GM18951 (cell line): Measurements from ENCODE around the gene SCN7A.

Experiments
- POLR2A ChIP-seq: IDR thresholded peaks from 4 replicates; pipeline ENCODE4 v1.6.1; 2011; ENCODE audit warnings: mild to moderate bottlenecking; ENCODE audit not compliant: insufficient read length, insufficient read depth; ENCODE audit errors: extremely low read depth
- in situ Hi-C: fragments of 300-500 bp; cut with MboI; formaldehyde crosslinking; loops from one replicate; pipeline ENCODE4 v1.12.0; 2022; ENCODE audit warnings: low sequenced_read_pairs, mixed read lengths, inconsistent platforms; ENCODE audit not compliant: unreplicated experiment

SCN7A gene

DNA sequence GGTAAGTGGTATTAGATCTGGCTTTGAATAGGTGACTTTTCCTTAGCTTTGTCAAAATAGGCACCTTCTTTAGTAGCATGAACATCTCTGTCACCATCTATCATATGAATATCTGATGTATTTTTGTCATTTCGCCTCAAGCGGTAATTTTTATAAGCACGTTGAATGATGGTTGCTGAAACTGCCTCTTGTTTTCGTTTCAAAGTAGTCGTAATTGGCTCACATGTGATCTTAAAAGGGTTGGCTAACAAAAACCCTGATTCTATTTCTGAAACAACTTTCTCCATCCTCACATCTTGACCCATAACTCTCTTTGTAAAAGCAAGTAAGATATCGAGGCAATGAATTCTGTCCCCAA is 88.5 kb downstream of the SCN7A start:
- in situ Hi-C loops = no loop called here
- no peak for TF ChIP-seq POLR2A

DNA sequence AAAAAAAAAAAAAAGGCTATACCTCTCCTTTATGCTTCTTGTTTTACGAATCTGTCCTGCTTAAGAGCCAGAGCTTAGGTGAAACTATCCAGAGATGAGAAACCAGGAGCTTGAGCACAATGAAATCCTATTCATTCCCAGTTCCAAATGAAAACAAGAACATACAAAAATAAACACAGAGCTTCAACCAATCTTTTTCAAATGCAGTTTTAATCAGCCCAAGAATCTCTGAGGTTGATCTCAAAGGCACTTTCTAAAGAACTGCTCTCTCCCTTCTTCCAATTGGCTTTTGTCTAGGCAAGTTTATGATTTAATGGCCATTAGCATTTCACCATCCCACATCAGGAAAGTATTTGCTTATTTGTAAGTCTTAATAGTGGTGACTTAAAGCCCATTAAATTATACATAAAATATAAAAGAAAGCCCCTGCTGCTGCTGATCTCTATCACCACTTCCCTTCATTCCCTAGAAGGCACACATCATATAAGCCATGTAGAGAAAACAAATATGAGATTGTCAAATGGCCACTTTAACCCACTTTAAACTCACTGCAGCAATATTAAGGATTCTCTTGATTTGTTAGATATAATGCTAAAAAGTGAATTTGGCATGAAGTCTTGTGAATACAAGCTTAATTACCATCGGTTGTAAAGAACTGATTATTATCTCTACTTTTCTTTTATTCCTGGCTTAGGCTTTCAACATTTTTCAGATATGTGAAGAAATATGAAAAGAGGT is 89.0 kb downstream of the SCN7A start:
- in situ Hi-C loops = no loop called here
- TF ChIP-seq POLR2A = no peak

DNA sequence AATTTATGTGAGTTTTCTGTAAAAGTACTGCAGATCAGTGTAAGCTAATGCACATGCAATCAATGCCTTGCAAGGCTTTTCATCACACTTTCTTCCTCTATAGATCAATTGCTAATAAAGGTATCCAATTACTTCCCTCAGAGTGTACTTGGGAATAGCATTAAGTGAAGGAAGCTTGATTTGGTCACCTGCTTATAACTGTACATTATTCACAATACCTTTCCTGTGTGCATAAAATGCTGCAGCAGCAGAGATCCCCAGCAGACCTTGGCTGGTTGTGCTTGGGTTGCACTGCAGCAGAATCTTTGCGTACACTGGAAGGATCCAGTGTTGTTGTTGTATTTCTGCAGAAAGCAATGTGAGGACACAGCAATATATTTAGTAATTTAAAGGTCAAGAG is 99.8 kb downstream of the SCN7A start:
- no peak for TF ChIP-seq POLR2A
- in situ Hi-C loops = no loop called here

DNA sequence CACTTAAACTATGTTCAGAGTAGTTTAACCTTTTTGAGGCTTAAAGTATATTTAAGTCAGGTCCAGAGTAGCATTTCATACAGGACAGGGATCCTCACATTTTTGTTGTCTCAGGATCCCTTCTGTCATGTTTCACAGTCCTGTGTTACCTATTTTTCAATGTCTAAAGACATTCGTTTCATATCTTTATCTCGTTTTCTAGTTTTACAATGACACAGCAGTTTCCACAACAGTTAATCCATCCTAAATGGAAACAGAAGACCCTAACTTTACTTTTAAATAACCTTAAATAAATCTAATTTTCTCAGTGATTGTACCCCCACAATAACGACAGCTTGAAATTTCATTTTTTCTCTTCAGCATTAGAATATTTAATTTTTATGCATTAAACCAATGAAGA is 101.0 kb downstream of the SCN7A start:
- in situ Hi-C loops = no loop called here
- no peak for TF ChIP-seq POLR2A

DNA sequence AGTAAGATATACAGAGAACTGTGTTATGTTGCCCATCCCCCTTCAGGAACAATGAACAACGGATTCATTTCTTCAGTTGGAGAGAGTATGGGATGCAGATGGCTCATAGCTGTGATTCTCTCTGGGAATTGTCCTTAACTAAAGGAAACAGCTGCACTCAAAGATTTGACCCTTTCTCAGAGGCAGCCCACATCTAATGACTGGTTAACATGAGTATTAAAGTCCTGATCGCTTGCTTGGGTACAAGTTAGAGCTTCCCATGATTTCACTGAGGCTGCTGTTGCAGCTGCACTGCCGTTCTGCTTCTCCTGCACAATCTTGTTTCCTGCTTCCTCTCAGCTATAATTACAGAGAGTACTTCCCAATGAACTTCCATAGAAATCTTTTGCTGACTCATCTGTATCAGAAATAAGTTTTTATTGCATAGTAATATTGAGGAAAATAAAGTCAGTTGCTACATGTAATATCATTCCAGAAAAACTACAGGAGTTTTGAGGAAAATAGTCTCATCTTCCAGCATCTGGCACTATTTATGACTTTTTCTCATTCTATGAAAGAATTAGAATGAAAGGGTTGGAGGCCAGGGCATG is 105.5 kb downstream of the SCN7A start:
- in situ Hi-C loops = no loop called here
- no peak for TF ChIP-seq POLR2A

DNA sequence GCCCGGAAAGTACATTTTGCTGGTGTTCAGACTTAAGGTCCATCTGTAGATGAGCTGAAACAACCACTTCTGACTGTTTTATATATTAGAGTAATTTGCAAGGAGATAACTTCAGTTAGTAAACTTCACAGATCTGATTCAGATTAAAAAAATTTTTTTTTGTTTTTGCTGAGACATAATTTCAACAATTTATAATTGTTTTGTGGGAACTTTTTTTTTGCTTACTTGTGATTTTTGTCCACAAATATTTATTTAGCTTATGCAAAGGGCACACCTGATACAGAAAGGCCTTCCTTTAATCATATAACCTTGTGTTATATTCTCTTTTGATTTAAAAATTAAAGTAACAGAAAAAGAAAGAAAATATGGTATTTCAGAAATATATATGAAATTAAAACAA is 108.7 kb downstream of the SCN7A start:
- no peak for TF ChIP-seq POLR2A
- in situ Hi-C loops = no loop called here

DNA sequence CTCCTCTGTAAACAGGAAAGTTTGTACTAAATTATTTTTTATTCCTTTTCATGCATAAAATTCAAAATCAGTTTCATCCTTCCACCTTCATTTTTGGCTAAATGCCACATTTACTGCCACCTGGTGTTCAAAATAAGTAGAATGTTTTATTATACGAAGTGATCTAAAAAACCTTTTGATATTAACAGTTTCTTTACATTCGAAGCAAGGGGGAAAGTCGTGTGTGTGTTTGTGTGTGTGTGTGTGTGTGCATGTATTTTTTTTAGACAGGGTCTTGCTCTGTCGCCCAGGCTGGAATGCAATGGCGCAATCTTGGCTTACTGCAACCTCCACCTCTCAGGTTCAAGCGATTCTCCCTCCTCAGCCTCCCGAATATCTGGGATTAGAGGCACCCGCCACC is 109.3 kb downstream of the SCN7A start:
- no peak for TF ChIP-seq POLR2A
- in situ Hi-C loops = no loop called here

DNA sequence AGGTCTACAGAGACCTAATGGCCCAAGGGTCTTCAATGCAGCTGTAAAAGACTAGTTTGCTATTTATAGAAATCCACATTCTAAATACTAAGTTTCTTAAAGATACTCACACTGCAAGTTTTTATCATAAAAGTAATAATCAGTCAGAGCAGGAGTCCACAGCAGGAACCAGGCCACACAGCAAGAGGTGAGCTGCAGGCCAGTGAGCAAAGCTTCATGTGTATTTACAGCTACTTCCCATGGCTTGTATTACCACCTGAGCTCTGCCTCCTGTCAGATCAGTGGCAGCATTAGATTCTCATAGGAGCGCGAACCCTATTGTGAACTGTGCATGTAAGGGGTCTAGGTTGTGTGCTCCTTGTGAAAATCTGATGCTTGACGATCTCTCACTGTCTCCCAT is 111.6 kb downstream of the SCN7A start:
- in situ Hi-C loops = no loop called here
- TF ChIP-seq POLR2A = no peak

DNA sequence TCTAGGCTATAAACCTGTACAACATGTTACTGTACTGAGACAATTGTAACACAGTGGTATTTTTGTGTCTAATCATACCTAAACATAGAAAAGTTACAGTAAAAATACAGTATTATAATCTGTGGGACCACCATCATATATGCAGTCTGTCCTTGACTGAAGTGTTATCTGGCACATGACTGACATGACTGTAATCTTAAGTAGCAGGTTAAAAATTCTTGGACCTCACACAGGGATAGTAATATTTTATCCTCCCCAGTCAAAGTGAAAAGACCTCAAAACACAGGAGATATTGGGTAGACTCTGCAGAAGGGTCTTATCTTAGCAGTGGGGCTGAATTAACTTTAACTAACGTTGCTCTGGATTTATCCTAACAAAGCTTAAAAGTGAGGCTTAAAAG is 113.4 kb downstream of the SCN7A start:
- in situ Hi-C loops = no loop called here
- TF ChIP-seq POLR2A = no peak

DNA sequence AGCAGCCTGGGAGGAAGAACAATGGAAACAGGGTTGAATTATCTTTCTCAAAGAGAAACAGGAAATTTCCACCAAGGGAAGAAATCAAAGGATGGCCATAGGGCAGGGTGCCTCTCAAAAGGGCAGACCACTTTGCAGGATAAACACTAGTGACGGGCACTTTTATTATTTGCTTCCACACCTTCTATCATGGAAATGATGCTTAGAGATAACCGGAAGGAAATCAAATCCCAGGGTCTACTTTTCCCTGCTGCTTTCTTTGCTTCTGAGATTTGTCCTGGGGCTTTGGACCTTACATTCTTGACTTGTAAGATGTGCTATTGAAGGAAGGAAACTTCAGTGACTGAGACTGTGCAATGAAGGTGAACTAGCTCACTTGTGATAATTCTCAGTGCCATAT is 117.2 kb downstream of the SCN7A start:
- in situ Hi-C loops = no loop called here
- TF ChIP-seq POLR2A = no peak

DNA sequence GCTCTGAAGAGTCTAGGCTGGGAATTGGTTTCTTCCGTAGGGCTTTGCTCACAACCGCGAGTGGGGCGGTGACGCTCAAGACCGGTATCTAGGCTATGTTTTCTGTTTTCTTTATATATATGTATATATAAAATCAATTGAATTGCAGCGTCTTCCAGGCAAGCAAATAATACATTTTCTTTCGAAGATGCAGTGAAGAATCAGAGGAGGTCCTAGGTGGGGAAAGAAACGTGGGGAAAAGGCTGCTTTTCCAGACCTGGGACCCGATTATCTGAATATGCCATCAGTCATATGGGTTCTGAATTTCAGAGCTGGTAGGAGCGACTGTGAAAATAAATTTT is 117.6 kb downstream of the SCN7A start:
- no peak for TF ChIP-seq POLR2A
- in situ Hi-C loops = no loop called here

DNA sequence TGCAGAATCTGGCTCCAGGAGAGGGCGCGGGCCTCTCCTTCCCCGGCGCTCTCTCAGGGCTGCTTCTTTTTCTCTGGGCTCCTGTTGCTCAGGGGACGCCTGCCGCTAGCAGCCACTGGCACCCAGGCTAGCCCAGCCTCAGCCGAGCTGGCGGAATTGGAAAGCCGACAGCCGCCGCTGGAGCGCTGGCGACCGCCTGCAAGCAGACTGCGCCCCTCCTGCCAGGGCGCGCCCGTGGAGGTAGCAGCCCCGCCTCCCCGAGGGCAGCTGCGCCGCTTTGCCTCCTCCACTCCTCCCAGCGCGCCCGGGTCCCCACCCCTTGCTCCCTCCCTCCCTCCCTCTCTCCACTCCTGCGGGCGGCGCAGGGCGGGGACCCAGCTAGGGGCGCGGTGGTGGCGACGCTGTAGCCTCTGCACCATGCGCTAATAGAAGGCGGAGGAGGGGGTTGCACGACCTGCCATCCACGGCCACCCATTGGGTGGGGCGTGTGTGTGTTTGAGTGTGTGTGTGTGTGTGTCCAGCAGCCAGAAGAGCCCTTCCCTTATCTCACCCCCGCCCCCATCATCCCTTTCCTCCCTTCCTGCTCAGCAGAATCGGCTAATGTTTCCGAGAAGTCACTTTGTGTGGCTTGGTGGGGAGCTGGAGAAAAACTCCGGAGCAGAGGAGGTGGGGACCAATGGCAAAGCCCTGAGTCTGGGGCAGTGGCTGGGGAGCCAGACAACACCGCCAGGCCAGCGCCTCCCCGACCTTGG is 118.1 kb downstream of the SCN7A start, which contains the start of gene SCN9A:
Gene SCN9A, minus strand, starts transcription at position 209 of the 752 bp plus-strand sequence. CDS start 64,188 bp downstream, outside the sequence.
- TF ChIP-seq POLR2A = no peak
- in situ Hi-C loops = no loop called here

DNA sequence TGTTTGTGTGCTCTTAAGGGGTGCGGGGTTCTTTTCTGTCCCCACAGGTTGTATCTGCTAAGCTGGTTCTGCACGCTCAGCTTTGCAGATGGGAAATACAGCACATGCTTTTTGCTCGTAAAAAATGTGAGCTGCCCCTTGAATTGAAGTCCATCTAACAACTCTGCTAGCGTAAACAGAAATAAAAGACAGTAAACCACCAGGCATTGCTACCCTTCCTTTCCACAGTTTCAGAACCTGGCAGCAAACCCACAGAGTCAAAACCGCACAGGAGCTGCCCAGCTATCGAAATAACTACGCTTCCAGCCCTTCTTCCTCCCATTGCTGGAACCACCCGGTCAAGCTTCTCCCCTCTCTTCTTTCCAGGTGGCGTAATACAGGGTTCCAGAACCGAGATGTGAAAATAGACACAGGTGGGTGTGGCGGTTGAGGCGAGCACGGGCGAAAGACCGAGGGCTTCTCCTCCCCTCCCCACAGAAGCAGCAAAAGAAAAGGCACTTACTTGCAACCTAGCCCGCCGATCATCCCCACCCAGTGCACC is 118.8 kb downstream of the SCN7A start:
- no peak for TF ChIP-seq POLR2A
- in situ Hi-C loops = no loop called here

DNA sequence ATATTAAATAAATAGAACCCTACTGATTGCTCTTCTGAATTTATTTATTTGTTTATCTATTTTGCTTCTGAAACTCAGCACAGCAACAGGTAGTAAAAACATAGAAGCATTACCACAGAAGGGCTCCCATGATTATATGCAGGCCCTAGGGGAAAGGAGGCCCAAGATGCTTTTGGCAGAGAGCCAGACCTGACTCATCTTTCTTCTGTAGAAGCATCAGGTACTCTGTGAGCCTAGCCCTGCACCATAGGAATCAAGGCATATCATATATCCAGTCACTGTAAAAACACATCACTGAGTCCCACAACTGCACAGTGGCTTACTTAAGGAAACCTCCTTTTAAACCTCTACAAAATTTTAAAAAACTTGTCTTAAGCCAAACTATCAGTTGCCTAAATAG is 120.1 kb downstream of the SCN7A start:
- TF ChIP-seq POLR2A = no peak
- in situ Hi-C loops = no loop called here
